K562 (cell line): Measurements from ENCODE around the gene C6orf62. TPM values are rescaled to one million over a fixed set of nuclear protein-coding genes. Genes with fewer than 3 reads are reported as not detected.
A peak's percentile ranks its signal among the peaks of the same experiment; 100 is the strongest.

Source experiments
- CBX1 ChIP-seq: sonication (generic); IDR thresholded peaks from 2 replicates; pipeline ENCODE4 v1.6.1; 2016; ENCODE audit warnings: antibody characterized with exemption, low read depth, mild to moderate bottlenecking
- ETS2 ChIP-seq: IDR thresholded peaks from 2 replicates; pipeline ENCODE4 v1.6.1; 2016; ENCODE audit warnings: borderline replicate concordance, missing genetic modification characterization, mild to moderate bottlenecking, moderate library complexity, missing compliant biosample characterization; ENCODE audit not compliant: poor library complexity, severe bottlenecking
- FIP1L1 ChIP-seq: fragments of 200-400 bp; formaldehyde crosslinking; IDR thresholded peaks from 2 replicates; pipeline ENCODE4 v1.6.1; 2018; ENCODE audit warnings: mild to moderate bottlenecking, low read depth, low read length; ENCODE audit not compliant: poor library complexity, severe bottlenecking
- FOSL1 ChIP-seq: fragments of 200-800 bp; sonication (Bioruptor generic); conservative IDR thresholded peaks from 2 replicates; pipeline ENCODE4 v1.6.1; 2016; ENCODE audit warnings: missing genetic modification characterization, missing compliant biosample characterization
- HES1 ChIP-seq: fragments of 450-650 bp; IDR thresholded peaks from 2 replicates; pipeline ENCODE4 v1.6.1; 2016; ENCODE audit warnings: low read depth, mild to moderate bottlenecking, moderate library complexity
- HINFP ChIP-seq: fragments of 450-650 bp; conservative IDR thresholded peaks from 2 replicates; pipeline ENCODE4 v1.6.1; 2016; ENCODE audit warnings: missing genetic modification characterization, low read depth, mild to moderate bottlenecking, control low read depth, missing compliant biosample characterization
- HIVEP1 ChIP-seq: fragments of 250-450 bp; sonication (Bioruptor Pico); IDR thresholded peaks from 2 replicates; pipeline ENCODE4 v1.4.0; 2020; ENCODE audit warnings: mild to moderate bottlenecking
- MCM5 ChIP-seq: fragments of 450-650 bp; IDR thresholded peaks from 2 replicates; pipeline ENCODE4 v1.6.1; 2016; ENCODE audit warnings: low read depth
- NUFIP1 ChIP-seq: fragments of 450-650 bp; IDR thresholded peaks from 2 replicates; pipeline ENCODE4 v1.6.1; 2018; ENCODE audit not compliant: partially characterized antibody
- PTRF ChIP-seq: fragments of 450-650 bp; IDR thresholded peaks from 2 replicates; pipeline ENCODE4 v1.6.1; 2016; ENCODE audit warnings: mild to moderate bottlenecking, missing genetic modification characterization, missing compliant biosample characterization
- RBM25 ChIP-seq: fragments of 200-400 bp; formaldehyde crosslinking; IDR thresholded peaks from 2 replicates; pipeline ENCODE4 v1.6.1; 2018; ENCODE audit warnings: low read length, low read depth, moderate library complexity; ENCODE audit not compliant: severe bottlenecking
- SMC3 ChIP-seq: conservative IDR thresholded peaks from 2 replicates; pipeline ENCODE4 v1.6.1; 2011; ENCODE audit warnings: low read depth, low read length, improper control_type of control experiment; ENCODE audit not compliant: insufficient read depth
- ZNF165 ChIP-seq: fragments of 250-450 bp; sonication (Bioruptor Pico); IDR thresholded peaks from 2 replicates; pipeline ENCODE4 v1.4.0; 2020; ENCODE audit warnings: borderline replicate concordance
- polyA plus RNA-seq, 8 experiments: library from polyadenylated mRNA; depleted of rRNA in 4 of 8; stranded (reverse) in 5 of 8; unstranded in 3 of 8; fragments of >200 nt; fragmentation: Nextera tagmentation in 2 of 8; fragmentation: Illumina TruSeq in 1 of 8; extraction: Ambion mirVana in 2 of 8; extraction: Trizol in 1 of 8; gene quantifications; 2 replicates each; pipeline versions ENCODE4 v1.2.1 to v1.2.3, GENCODE V29; 2011 to 2014; ENCODE audit warnings: inconsistent platforms in 1 of 8, missing spikeins in 1 of 8
- total RNA-seq, 7 experiments: library from RNA; depleted of rRNA in 6 of 7; stranded (reverse); fragments of >200 nt in 6 of 7; fragmentation: Illumina TruSeq in 2 of 7; extraction: Trizol in 2 of 7; gene quantifications; 2 replicates each; pipeline versions ENCODE4 v1.2.1 to v1.2.3, GENCODE V29; 2011 to 2021; ENCODE audit warnings: low replicate concordance in 1 of 7
- TF ChIP-seq, protein P1 (sequence below), 2 experiments: IDR thresholded peaks; 2 replicates each; pipeline ENCODE4 v1.6.1; 2012; ENCODE audit warnings: improper control_type of control experiment in 2 of 2, low read depth in 2 of 2, low read length in 2 of 2, borderline replicate concordance in 1 of 2
- TF ChIP-seq, protein P2 (sequence below): fragments of 450-650 bp; formaldehyde crosslinking; IDR thresholded peaks from 2 replicates; pipeline ENCODE4 v1.4.0; 2022; ENCODE audit warnings: mild to moderate bottlenecking, moderate library complexity
- TF ChIP-seq, protein P3 (sequence below): fragments of 250-450 bp; sonication (Bioruptor Pico); IDR thresholded peaks from 2 replicates; pipeline ENCODE4 v1.4.0; 2020; ENCODE audit warnings: mild to moderate bottlenecking, moderate library complexity
- TF ChIP-seq, protein P4 (sequence below): fragments of 450-650 bp; IDR thresholded peaks from 2 replicates; pipeline ENCODE4 v1.7.1; 2018; ENCODE audit warnings: mild to moderate bottlenecking, low read depth; ENCODE audit not compliant: partially characterized antibody

The C6orf62 gene
- total and polyA plus RNA-seq, 9 of the 15 experiments (the other 6 are each of a cell fraction or from before 2014, with no cell fraction given), result 48.5 to 579 (median 111) TPM

DNA sequence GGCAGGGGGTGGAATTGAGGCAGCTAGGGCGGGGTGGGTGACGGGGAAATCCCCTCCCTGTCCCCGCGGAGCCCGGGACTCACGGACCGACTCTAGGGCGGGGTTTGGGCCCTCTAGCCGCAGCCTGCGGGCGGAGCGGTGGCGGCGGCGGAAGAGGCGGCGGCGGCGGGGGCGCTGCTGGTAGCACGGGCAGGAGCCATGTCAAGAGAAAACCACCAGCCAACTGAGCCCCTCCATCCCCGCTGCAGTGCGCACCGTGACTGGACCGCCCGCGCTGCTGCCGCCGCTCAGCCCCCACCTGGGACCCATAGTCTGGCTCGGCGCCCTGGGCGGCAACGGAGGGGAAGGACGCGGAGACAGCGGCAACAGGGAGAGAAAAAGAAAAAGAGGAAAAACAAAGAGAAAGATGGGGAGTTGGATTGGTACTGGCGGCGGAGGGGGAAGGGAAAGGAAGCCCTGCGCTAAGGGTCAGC, 1.2 kb upstream of the C6orf62 start (continued):
- TF ChIP-seq, protein P1, sequence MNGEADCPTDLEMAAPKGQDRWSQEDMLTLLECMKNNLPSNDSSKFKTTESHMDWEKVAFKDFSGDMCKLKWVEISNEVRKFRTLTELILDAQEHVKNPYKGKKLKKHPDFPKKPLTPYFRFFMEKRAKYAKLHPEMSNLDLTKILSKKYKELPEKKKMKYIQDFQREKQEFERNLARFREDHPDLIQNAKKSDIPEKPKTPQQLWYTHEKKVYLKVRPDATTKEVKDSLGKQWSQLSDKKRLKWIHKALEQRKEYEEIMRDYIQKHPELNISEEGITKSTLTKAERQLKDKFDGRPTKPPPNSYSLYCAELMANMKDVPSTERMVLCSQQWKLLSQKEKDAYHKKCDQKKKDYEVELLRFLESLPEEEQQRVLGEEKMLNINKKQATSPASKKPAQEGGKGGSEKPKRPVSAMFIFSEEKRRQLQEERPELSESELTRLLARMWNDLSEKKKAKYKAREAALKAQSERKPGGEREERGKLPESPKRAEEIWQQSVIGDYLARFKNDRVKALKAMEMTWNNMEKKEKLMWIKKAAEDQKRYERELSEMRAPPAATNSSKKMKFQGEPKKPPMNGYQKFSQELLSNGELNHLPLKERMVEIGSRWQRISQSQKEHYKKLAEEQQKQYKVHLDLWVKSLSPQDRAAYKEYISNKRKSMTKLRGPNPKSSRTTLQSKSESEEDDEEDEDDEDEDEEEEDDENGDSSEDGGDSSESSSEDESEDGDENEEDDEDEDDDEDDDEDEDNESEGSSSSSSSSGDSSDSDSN (IDR thresholded peaks at IDR 0.05; ENCODE audit: borderline replicate concordance in 1 of 2, low read depth in 2 of 2, low read length in 2 of 2), result peak; percentile 95 to 98
- TF ChIP-seq, protein P2, sequence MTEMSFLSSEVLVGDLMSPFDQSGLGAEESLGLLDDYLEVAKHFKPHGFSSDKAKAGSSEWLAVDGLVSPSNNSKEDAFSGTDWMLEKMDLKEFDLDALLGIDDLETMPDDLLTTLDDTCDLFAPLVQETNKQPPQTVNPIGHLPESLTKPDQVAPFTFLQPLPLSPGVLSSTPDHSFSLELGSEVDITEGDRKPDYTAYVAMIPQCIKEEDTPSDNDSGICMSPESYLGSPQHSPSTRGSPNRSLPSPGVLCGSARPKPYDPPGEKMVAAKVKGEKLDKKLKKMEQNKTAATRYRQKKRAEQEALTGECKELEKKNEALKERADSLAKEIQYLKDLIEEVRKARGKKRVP (CRISPR knock-in tag), result peak; percentile 31; the same call in 1 of the 2 replicates
- TF ChIP-seq NUFIP1 (no peak), PTRF (no peak), MCM5 (no peak), FOSL1 (tag) (no peak), HIVEP1 (CRISPR knock-in tag) (no peak), HINFP (tag) (no peak), ZNF165 (CRISPR knock-in tag) (no peak), SMC3 (no peak), RBM25 (no peak), ETS2 (no peak), CBX1 (no peak), FIP1L1 (peak; percentile 98), HES1 (no peak)
- TF ChIP-seq, protein P3, sequence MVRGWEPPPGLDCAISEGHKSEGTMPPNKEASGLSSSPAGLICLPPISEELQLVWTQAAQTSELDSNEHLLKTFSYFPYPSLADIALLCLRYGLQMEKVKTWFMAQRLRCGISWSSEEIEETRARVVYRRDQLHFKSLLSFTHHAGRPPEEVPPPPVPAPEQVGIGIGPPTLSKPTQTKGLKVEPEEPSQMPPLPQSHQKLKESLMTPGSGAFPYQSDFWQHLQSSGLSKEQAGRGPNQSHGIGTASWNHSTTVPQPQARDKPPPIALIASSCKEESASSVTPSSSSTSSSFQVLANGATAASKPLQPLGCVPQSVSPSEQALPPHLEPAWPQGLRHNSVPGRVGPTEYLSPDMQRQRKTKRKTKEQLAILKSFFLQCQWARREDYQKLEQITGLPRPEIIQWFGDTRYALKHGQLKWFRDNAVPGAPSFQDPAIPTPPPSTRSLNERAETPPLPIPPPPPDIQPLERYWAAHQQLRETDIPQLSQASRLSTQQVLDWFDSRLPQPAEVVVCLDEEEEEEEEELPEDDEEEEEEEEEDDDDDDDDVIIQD (CRISPR knock-in tag), result no peak
- TF ChIP-seq, protein P4, sequence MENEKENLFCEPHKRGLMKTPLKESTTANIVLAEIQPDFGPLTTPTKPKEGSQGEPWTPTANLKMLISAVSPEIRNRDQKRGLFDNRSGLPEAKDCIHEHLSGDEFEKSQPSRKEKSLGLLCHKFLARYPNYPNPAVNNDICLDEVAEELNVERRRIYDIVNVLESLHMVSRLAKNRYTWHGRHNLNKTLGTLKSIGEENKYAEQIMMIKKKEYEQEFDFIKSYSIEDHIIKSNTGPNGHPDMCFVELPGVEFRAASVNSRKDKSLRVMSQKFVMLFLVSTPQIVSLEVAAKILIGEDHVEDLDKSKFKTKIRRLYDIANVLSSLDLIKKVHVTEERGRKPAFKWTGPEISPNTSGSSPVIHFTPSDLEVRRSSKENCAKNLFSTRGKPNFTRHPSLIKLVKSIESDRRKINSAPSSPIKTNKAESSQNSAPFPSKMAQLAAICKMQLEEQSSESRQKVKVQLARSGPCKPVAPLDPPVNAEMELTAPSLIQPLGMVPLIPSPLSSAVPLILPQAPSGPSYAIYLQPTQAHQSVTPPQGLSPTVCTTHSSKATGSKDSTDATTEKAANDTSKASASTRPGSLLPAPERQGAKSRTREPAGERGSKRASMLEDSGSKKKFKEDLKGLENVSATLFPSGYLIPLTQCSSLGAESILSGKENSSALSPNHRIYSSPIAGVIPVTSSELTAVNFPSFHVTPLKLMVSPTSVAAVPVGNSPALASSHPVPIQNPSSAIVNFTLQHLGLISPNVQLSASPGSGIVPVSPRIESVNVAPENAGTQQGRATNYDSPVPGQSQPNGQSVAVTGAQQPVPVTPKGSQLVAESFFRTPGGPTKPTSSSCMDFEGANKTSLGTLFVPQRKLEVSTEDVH, result no peak
